SK-N-SH treated with all-trans-retinoic acid at 6 μM for 48 hours (cell line): ENCODE data around the gene DERA.

ENCODE experiments used
- ATAC-seq: fragments of 200-7000 bp; cut with Tn5 transposase; 3 replicates; pipeline ENCODE4 v1.9.1; 2020; ENCODE audit warnings: mild to moderate bottlenecking, moderate library complexity
- ARNTL ChIP-seq: fragments of 450-650 bp; formaldehyde crosslinking; IDR thresholded peaks from 2 replicates; pipeline ENCODE4 v1.5.0; 2020; ENCODE audit warnings: low read depth, mild to moderate bottlenecking, moderate library complexity, borderline replicate concordance
- BACH2 ChIP-seq: fragments of 250-450 bp; sonication (Bioruptor Pico); IDR thresholded peaks from 2 replicates; pipeline ENCODE4 v1.9.0; 2021; ENCODE audit warnings: mild to moderate bottlenecking, borderline replicate concordance
- CSDC2 ChIP-seq: fragments of 250-450 bp; sonication (Bioruptor Pico); IDR thresholded peaks from 2 replicates; pipeline ENCODE4 v1.5.0; 2020; ENCODE audit warnings: mild to moderate bottlenecking, moderate library complexity
- ESRRG ChIP-seq: fragments of 250-450 bp; sonication (Bioruptor Pico); IDR thresholded peaks from 2 replicates; pipeline ENCODE4 v1.6.1; 2021; ENCODE audit warnings: mild to moderate bottlenecking
- GLIS3 ChIP-seq: fragments of 250-450 bp; sonication (Bioruptor Pico); IDR thresholded peaks from 2 replicates; pipeline ENCODE4 v1.5.0; 2020; ENCODE audit warnings: mild to moderate bottlenecking, moderate library complexity
- ISL1 ChIP-seq: fragments of 250-450 bp; sonication (Bioruptor Pico); IDR thresholded peaks from 2 replicates; pipeline ENCODE4 v2.1.2; 2022; ENCODE audit warnings: mild to moderate bottlenecking, moderate library complexity
- OSR1 ChIP-seq: fragments of 250-450 bp; sonication (Bioruptor Pico); IDR thresholded peaks from 2 replicates; pipeline ENCODE4 v1.8.0; 2022; ENCODE audit warnings: moderate library complexity, mild to moderate bottlenecking, inconsistent platforms
- PPARA ChIP-seq: fragments of 250-450 bp; sonication (Bioruptor Pico); IDR thresholded peaks from 2 replicates; pipeline ENCODE4 v1.5.0; 2020; ENCODE audit warnings: mild to moderate bottlenecking, borderline replicate concordance
- RARB ChIP-seq: fragments of 250-450 bp; sonication (Bioruptor Pico); IDR thresholded peaks from 2 replicates; pipeline ENCODE4 v1.8.0; 2021; ENCODE audit warnings: mild to moderate bottlenecking, moderate library complexity
- SNAI2 ChIP-seq: fragments of 250-450 bp; sonication (Bioruptor Pico); IDR thresholded peaks from 2 replicates; pipeline ENCODE4 v1.5.0; 2020; ENCODE audit warnings: mild to moderate bottlenecking, moderate library complexity
- TCF4 ChIP-seq: fragments of 250-450 bp; sonication (Bioruptor Pico); IDR thresholded peaks from 2 replicates; pipeline ENCODE4 v1.8.0; 2021; ENCODE audit warnings: mild to moderate bottlenecking, moderate library complexity, borderline replicate concordance
- TOX ChIP-seq: fragments of 250-450 bp; sonication (Bioruptor Pico); IDR thresholded peaks from 2 replicates; pipeline ENCODE4 v1.8.0; 2021; ENCODE audit warnings: mild to moderate bottlenecking, moderate library complexity, borderline replicate concordance
- ZC3H10 ChIP-seq: fragments of 250-450 bp; sonication (Bioruptor Pico); IDR thresholded peaks from 2 replicates; pipeline ENCODE4 v1.5.1; 2021; ENCODE audit warnings: mild to moderate bottlenecking, moderate library complexity
- ZFP3 ChIP-seq: fragments of 250-450 bp; sonication (Bioruptor Pico); IDR thresholded peaks from 2 replicates; pipeline ENCODE4 v1.5.0; 2020; ENCODE audit warnings: mild to moderate bottlenecking, moderate library complexity
- ZFP30 ChIP-seq: fragments of 450-650 bp; formaldehyde crosslinking; IDR thresholded peaks from 2 replicates; pipeline ENCODE4 v1.5.0; 2022; ENCODE audit warnings: mild to moderate bottlenecking, moderate library complexity
- ZNF565 ChIP-seq: fragments of 450-650 bp; formaldehyde crosslinking; conservative IDR thresholded peaks from 2 replicates; pipeline ENCODE4 v1.5.0; 2020; ENCODE audit warnings: low read depth, mild to moderate bottlenecking, moderate library complexity
- ZNF70 ChIP-seq: fragments of 450-650 bp; formaldehyde crosslinking; IDR thresholded peaks from 2 replicates; pipeline ENCODE4 v1.5.0; 2020; ENCODE audit warnings: mild to moderate bottlenecking, moderate library complexity
- ZNF8 ChIP-seq: fragments of 450-650 bp; formaldehyde crosslinking; IDR thresholded peaks from 2 replicates; pipeline ENCODE4 v1.5.0; 2020; ENCODE audit warnings: mild to moderate bottlenecking, moderate library complexity
- TF ChIP-seq, protein P1 (sequence below): fragments of 250-450 bp; sonication (Bioruptor Pico); IDR thresholded peaks from 2 replicates; pipeline ENCODE4 v1.5.1; 2020; ENCODE audit warnings: low read depth, mild to moderate bottlenecking, moderate library complexity
- TF ChIP-seq, protein P2 (sequence below): fragments of 250-450 bp; sonication (Bioruptor Pico); IDR thresholded peaks from 2 replicates; pipeline ENCODE4 v1.8.0; 2020; ENCODE audit warnings: mild to moderate bottlenecking, moderate library complexity, borderline replicate concordance
- TF ChIP-seq, protein P3 (sequence below): fragments of 250-450 bp; sonication (Bioruptor Pico); IDR thresholded peaks from 2 replicates; pipeline ENCODE4 v1.8.0; 2021; ENCODE audit warnings: low read depth, mild to moderate bottlenecking, moderate library complexity, borderline replicate concordance
- TF ChIP-seq, protein P4 (sequence below): fragments of 250-450 bp; sonication (Bioruptor Pico); IDR thresholded peaks from 2 replicates; pipeline ENCODE4 v1.5.0; 2020; ENCODE audit warnings: mild to moderate bottlenecking, moderate library complexity

The DERA gene

DNA sequence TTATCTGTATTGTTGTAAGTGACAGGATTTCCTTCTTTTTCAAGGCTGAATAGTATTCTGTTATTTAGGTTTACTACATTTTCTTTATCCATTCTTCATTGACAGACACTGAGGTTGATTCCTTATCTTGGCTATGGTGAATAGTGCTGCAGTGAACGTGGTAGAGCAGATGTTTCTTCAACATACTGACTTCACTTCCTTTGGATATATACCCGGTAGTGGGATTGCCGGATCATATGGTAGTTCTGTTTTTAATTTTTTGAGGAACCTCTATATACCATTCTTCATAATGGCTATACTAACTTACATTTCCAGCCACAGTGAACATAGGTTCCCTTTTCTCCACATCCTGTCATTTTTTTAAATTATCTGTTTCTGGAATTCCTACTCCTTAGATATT, 21.8 kb downstream of the DERA start (continued):
- TF ChIP-seq ESRRG (CRISPR knock-in tag), result no peak
- no peak for TF ChIP-seq GLIS3 (CRISPR knock-in tag)
- TF ChIP-seq ZFP30 (CRISPR knock-in tag), result no peak
- TF ChIP-seq SNAI2, result no peak
- TF ChIP-seq ZNF8 (CRISPR knock-in tag), result no peak
- no peak for TF ChIP-seq CSDC2
- no peak for TF ChIP-seq ZFP3 (CRISPR knock-in tag)
- no peak for TF ChIP-seq BACH2
- TF ChIP-seq TCF4 (CRISPR knock-in tag), result no peak

DNA sequence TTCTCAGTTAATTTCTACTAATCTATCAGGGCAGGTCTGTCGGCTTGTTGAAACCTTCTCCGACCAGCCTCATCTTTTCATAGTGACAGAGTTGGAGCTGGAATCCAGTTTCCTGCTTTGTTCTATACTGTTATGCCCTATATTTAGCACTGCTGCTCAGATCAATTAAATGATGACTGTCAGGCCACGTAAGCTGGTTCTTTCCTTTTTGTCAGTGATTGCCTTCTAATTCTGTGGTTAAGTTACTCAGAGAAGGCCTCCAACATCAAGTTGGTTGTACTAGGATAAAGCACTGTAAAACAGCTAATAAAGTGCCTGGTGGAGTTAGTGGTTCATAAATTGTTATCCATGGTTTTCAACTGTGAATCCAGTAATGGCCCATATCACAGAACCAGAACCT, 22.6 kb downstream of the DERA start:
- no peak for ATAC-seq
- TF ChIP-seq, protein P1, sequence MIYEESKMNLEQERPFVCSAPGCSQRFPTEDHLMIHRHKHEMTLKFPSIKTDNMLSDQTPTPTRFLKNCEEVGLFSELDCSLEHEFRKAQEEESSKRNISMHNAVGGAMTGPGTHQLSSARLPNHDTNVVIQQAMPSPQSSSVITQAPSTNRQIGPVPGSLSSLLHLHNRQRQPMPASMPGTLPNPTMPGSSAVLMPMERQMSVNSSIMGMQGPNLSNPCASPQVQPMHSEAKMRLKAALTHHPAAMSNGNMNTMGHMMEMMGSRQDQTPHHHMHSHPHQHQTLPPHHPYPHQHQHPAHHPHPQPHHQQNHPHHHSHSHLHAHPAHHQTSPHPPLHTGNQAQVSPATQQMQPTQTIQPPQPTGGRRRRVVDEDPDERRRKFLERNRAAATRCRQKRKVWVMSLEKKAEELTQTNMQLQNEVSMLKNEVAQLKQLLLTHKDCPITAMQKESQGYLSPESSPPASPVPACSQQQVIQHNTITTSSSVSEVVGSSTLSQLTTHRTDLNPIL (CRISPR knock-in tag), result no peak
- TF ChIP-seq ARNTL (CRISPR knock-in tag), result no peak

DNA sequence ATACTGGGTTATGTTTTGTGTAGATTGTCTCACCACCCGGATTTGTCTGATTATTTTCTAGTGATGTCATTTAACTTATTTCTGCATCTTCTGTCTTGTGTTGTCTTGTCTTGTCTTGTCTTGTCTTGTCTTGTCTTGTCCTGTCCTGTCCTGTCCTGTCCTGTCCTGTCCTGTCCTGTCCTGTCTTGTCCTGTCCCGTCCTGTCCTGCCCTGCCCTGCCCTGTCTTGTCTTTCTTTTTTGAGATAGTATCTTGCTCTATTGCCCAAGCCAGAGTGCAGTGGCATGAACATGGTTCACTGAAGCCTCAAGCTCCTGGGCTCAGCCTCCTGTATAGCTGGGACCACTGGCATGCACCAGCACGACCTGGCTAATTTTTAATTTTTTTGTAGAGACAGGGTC, 25.6 kb downstream of the DERA start:
- no peak for TF ChIP-seq ZNF70 (CRISPR knock-in tag)
- TF ChIP-seq RARB (CRISPR knock-in tag), result no peak
- TF ChIP-seq, protein P2, sequence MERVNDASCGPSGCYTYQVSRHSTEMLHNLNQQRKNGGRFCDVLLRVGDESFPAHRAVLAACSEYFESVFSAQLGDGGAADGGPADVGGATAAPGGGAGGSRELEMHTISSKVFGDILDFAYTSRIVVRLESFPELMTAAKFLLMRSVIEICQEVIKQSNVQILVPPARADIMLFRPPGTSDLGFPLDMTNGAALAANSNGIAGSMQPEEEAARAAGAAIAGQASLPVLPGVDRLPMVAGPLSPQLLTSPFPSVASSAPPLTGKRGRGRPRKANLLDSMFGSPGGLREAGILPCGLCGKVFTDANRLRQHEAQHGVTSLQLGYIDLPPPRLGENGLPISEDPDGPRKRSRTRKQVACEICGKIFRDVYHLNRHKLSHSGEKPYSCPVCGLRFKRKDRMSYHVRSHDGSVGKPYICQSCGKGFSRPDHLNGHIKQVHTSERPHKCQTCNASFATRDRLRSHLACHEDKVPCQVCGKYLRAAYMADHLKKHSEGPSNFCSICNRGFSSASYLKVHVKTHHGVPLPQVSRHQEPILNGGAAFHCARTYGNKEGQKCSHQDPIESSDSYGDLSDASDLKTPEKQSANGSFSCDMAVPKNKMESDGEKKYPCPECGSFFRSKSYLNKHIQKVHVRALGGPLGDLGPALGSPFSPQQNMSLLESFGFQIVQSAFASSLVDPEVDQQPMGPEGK (CRISPR knock-in tag), result no peak
- TF ChIP-seq PPARA (CRISPR knock-in tag), result no peak
- no peak for TF ChIP-seq ESRRG (CRISPR knock-in tag)
- no peak for TF ChIP-seq ZFP30 (CRISPR knock-in tag)
- no peak for TF ChIP-seq GLIS3 (CRISPR knock-in tag)
- no peak for TF ChIP-seq TCF4 (CRISPR knock-in tag)
- no peak for TF ChIP-seq ARNTL (CRISPR knock-in tag)
- no peak for TF ChIP-seq OSR1 (CRISPR knock-in tag)
- TF ChIP-seq, all 23 proteins: peak for 0
- no peak for ATAC-seq

DNA sequence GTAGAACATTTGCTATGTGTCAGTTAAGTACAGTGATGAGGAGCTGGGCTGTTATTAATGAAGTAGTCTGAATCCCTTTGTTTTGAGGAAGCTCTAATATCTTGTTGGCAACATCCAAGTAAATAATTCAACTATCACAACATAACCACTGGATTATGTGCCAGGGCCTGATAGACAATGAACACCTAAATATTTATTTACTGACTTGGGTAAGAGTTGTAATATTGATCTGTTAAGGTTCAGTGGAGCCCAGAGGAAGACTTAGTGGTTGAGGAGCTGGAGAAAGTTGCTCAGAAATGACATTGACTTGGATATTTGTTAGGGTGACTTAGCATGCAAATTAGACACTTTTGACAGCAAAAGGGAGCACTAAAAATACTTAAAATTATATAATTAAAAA, 26.8 kb downstream of the DERA start:
- no peak for ATAC-seq
- TF ChIP-seq, protein P3, sequence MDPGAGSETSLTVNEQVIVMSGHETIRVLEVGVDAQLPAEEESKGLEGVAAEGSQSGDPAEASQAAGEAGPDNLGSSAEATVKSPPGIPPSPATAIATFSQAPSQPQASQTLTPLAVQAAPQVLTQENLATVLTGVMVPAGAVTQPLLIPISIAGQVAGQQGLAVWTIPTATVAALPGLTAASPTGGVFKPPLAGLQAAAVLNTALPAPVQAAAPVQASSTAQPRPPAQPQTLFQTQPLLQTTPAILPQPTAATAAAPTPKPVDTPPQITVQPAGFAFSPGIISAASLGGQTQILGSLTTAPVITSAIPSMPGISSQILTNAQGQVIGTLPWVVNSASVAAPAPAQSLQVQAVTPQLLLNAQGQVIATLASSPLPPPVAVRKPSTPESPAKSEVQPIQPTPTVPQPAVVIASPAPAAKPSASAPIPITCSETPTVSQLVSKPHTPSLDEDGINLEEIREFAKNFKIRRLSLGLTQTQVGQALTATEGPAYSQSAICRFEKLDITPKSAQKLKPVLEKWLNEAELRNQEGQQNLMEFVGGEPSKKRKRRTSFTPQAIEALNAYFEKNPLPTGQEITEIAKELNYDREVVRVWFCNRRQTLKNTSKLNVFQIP (CRISPR knock-in tag), result no peak
- no peak for TF ChIP-seq ZNF70 (CRISPR knock-in tag)
- TF ChIP-seq SNAI2, result no peak
- no peak for TF ChIP-seq ZFP30 (CRISPR knock-in tag)
- TF ChIP-seq CSDC2, result no peak
- TF ChIP-seq ZC3H10 (CRISPR knock-in tag), result no peak
- no peak for TF ChIP-seq ZNF565
- TF ChIP-seq ISL1 (CRISPR knock-in tag), result no peak
- no peak for TF ChIP-seq RARB (CRISPR knock-in tag)
- no peak for TF ChIP-seq ESRRG (CRISPR knock-in tag)
- TF ChIP-seq ARNTL (CRISPR knock-in tag), result no peak
- TF ChIP-seq, protein P4, sequence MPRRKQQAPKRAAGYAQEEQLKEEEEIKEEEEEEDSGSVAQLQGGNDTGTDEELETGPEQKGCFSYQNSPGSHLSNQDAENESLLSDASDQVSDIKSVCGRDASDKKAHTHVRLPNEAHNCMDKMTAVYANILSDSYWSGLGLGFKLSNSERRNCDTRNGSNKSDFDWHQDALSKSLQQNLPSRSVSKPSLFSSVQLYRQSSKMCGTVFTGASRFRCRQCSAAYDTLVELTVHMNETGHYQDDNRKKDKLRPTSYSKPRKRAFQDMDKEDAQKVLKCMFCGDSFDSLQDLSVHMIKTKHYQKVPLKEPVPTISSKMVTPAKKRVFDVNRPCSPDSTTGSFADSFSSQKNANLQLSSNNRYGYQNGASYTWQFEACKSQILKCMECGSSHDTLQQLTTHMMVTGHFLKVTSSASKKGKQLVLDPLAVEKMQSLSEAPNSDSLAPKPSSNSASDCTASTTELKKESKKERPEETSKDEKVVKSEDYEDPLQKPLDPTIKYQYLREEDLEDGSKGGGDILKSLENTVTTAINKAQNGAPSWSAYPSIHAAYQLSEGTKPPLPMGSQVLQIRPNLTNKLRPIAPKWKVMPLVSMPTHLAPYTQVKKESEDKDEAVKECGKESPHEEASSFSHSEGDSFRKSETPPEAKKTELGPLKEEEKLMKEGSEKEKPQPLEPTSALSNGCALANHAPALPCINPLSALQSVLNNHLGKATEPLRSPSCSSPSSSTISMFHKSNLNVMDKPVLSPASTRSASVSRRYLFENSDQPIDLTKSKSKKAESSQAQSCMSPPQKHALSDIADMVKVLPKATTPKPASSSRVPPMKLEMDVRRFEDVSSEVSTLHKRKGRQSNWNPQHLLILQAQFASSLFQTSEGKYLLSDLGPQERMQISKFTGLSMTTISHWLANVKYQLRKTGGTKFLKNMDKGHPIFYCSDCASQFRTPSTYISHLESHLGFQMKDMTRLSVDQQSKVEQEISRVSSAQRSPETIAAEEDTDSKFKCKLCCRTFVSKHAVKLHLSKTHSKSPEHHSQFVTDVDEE (CRISPR knock-in tag), result no peak
- no peak for TF ChIP-seq TCF4 (CRISPR knock-in tag)
- TF ChIP-seq BACH2, result no peak
- no peak for TF ChIP-seq PPARA (CRISPR knock-in tag)
- TF ChIP-seq OSR1 (CRISPR knock-in tag), result no peak
- no peak for TF ChIP-seq TOX
- TF ChIP-seq, protein P2 (CRISPR knock-in tag), result no peak
